ENCODE measurements around the gene FICD. TPM values are rescaled to one million over a fixed set of nuclear protein-coding genes. Genes with fewer than 3 reads are reported as not detected.
A peak's percentile ranks its signal among the peaks of the same experiment; 100 is the strongest.

The FICD gene
- total and polyA plus RNA-seq, 9 of the 15 experiments (the other 6 are each of a cell fraction or from before 2014, with no cell fraction given): 0.88 to 4.5 (median 1.9) TPM

DNA sequence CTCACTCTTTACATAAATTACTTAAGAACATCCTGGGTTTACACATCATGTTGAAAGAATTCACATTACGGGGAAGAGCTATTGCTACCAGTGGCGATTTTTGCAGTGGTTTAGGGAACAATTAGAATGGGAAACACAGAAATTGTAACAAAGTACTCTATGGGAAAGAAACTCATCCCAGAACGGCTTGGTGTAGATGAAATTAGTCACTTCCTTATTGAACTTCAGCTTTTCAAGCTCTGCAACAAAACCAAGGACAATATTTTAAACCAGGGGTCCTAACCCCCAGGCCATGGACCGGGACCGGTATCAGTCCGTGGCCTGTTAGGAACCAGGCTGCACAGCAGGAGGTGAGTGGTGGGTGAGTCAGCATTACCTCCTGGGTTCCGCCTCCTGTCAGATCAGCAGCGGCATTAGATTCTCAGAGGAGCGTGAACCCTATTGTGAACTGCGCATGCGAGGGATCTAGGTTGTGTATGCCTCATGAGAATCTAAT is 32.3 kb upstream of the FICD start (continued):
- TF ChIP-seq, protein P1, sequence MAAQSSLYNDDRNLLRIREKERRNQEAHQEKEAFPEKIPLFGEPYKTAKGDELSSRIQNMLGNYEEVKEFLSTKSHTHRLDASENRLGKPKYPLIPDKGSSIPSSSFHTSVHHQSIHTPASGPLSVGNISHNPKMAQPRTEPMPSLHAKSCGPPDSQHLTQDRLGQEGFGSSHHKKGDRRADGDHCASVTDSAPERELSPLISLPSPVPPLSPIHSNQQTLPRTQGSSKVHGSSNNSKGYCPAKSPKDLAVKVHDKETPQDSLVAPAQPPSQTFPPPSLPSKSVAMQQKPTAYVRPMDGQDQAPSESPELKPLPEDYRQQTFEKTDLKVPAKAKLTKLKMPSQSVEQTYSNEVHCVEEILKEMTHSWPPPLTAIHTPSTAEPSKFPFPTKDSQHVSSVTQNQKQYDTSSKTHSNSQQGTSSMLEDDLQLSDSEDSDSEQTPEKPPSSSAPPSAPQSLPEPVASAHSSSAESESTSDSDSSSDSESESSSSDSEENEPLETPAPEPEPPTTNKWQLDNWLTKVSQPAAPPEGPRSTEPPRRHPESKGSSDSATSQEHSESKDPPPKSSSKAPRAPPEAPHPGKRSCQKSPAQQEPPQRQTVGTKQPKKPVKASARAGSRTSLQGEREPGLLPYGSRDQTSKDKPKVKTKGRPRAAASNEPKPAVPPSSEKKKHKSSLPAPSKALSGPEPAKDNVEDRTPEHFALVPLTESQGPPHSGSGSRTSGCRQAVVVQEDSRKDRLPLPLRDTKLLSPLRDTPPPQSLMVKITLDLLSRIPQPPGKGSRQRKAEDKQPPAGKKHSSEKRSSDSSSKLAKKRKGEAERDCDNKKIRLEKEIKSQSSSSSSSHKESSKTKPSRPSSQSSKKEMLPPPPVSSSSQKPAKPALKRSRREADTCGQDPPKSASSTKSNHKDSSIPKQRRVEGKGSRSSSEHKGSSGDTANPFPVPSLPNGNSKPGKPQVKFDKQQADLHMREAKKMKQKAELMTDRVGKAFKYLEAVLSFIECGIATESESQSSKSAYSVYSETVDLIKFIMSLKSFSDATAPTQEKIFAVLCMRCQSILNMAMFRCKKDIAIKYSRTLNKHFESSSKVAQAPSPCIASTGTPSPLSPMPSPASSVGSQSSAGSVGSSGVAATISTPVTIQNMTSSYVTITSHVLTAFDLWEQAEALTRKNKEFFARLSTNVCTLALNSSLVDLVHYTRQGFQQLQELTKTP (IDR thresholded peaks at IDR 0.05; ENCODE audit: low read depth in 1 of 2, partially characterized antibody in 2 of 2): no peak
- TF ChIP-seq, protein P2, sequence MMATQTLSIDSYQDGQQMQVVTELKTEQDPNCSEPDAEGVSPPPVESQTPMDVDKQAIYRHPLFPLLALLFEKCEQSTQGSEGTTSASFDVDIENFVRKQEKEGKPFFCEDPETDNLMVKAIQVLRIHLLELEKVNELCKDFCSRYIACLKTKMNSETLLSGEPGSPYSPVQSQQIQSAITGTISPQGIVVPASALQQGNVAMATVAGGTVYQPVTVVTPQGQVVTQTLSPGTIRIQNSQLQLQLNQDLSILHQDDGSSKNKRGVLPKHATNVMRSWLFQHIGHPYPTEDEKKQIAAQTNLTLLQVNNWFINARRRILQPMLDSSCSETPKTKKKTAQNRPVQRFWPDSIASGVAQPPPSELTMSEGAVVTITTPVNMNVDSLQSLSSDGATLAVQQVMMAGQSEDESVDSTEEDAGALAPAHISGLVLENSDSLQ (IDR thresholded peaks at IDR 0.05): peak; percentile 78
- TF ChIP-seq, protein P3, sequence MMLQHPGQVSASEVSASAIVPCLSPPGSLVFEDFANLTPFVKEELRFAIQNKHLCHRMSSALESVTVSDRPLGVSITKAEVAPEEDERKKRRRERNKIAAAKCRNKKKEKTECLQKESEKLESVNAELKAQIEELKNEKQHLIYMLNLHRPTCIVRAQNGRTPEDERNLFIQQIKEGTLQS (IDR thresholded peaks at IDR 0.05): peak; percentile 73
- TF ChIP-seq, protein P3 (CRISPR knock-in tag; conservative IDR thresholded peaks at IDR 0.05): no peak
- peak; percentile 99 for TF ChIP-seq NFE2 (IDR thresholded peaks at IDR 0.05; ENCODE audit: low read depth)
- no peak for TF ChIP-seq RBFOX2 (IDR thresholded peaks at IDR 0.05; ENCODE audit: low read depth, low read length)
- no peak for TF ChIP-seq ZNF444 (CRISPR knock-in tag; IDR thresholded peaks at IDR 0.05)
- no peak for TF ChIP-seq GATAD2B (IDR thresholded peaks at IDR 0.05; ENCODE audit: borderline replicate concordance)
- TF ChIP-seq SAP30 (IDR thresholded peaks at IDR 0.05; ENCODE audit: borderline replicate concordance, insufficient read depth, low read depth, low read length, poor library complexity, severe bottlenecking): no peak
- TF ChIP-seq MTA3 (IDR thresholded peaks at IDR 0.05; ENCODE audit: borderline replicate concordance): 0 out of 2 replicates have a peak, but pooled peaks have one; percentile 27
- peak; percentile 74; the same call in 1 of the 2 replicates for TF ChIP-seq JUND (IDR thresholded peaks at IDR 0.05; ENCODE audit: borderline replicate concordance, low read depth, low read length)
- peak; percentile 77; the same call in 2 of the 3 replicates for TF ChIP-seq JUND (tag; IDR thresholded peaks at IDR 0.05; ENCODE audit: borderline replicate concordance, low read depth, low read length)
- no peak for TF ChIP-seq SETDB1 (IDR thresholded peaks at IDR 0.05; ENCODE audit: low read length)
- no peak for TF ChIP-seq ARHGAP35 (IDR thresholded peaks at IDR 0.05; ENCODE audit: partially characterized antibody)
- TF ChIP-seq KHSRP (IDR thresholded peaks at IDR 0.05): no peak
- no peak for TF ChIP-seq ZSCAN29 (IDR thresholded peaks at IDR 0.05)
- no peak for TF ChIP-seq ZKSCAN3 (CRISPR knock-in tag; IDR thresholded peaks at IDR 0.05)
- TF ChIP-seq RBM39 (optimal IDR thresholded peaks at IDR 0.05; ENCODE audit: low read depth, low read length): no peak
- peak; percentile 70 for TF ChIP-seq FOSL1 (tag; conservative IDR thresholded peaks at IDR 0.05)
- TF ChIP-seq SMARCC2 (IDR thresholded peaks at IDR 0.05; ENCODE audit: low read depth): peak; percentile 53; the same call in 1 of the 2 replicates
- TF ChIP-seq ZNF445 (CRISPR knock-in tag; IDR thresholded peaks at IDR 0.05; ENCODE audit: low read depth): no peak

All from K562 (cell line).